PFSK-1 (cell line): ENCODE data around the gene CCDC167.

Source experiments
- FOXP2 ChIP-seq: optimal IDR thresholded peaks from 2 replicates; pipeline ENCODE3; 2011; ENCODE audit warnings: borderline replicate concordance, control low read depth, inconsistent platforms; ENCODE audit not compliant: insufficient read depth; ENCODE audit errors: extremely low read length, extremely low read depth
- POLR2AphosphoS5 ChIP-seq: IDR thresholded peaks from 2 replicates; pipeline ENCODE4 v1.6.1; 2012; ENCODE audit warnings: low read depth, mild to moderate bottlenecking, control low read depth, low read length, moderate library complexity
- REST ChIP-seq, 2 experiments: IDR thresholded peaks; 2 replicates each; pipeline versions ENCODE4 v1.6.1 to v1.8.0; 2011 to 2012; ENCODE audit warnings: low read depth in 2 of 2, low read length in 2 of 2, control low read depth in 1 of 2, inconsistent platforms in 1 of 2, mild to moderate bottlenecking in 1 of 2, moderate library complexity in 1 of 2; ENCODE audit not compliant: insufficient read depth in 1 of 2
- SIN3A ChIP-seq: IDR thresholded peaks from 2 replicates; pipeline ENCODE4 v1.6.1; 2012; ENCODE audit warnings: mild to moderate bottlenecking, low read length, moderate library complexity, borderline replicate concordance; ENCODE audit not compliant: insufficient read depth
- TAF1 ChIP-seq: IDR thresholded peaks from 2 replicates; pipeline ENCODE4 v1.6.1; 2012; ENCODE audit warnings: low read length, control low read depth, borderline replicate concordance; ENCODE audit not compliant: insufficient read depth

The CCDC167 gene

GRCh38 chr6:37442416-37443215 lies 57.1 kb downstream of the CCDC167 start:
- no peak for TF ChIP-seq SIN3A
- TF ChIP-seq FOXP2 = no peak
- no peak for TF ChIP-seq REST (IDR thresholded peaks at IDR 0.05; ENCODE audit: insufficient read depth in 1 of 2, low read depth in 2 of 2, low read length in 2 of 2)
- no peak for TF ChIP-seq POLR2AphosphoS5
- no peak for TF ChIP-seq TAF1

GRCh38 chr6:37441651-37442050 lies 58.0 kb downstream of the CCDC167 start:
- TF ChIP-seq REST (IDR thresholded peaks at IDR 0.05; ENCODE audit: insufficient read depth in 1 of 2, low read depth in 2 of 2, low read length in 2 of 2) (no peak), SIN3A (no peak), FOXP2 (no peak)

GRCh38 chr6:37438930-37439329 lies 60.8 kb downstream of the CCDC167 start:
- TF ChIP-seq REST (IDR thresholded peaks at IDR 0.05; ENCODE audit: insufficient read depth in 1 of 2, low read depth in 2 of 2, low read length in 2 of 2) (no peak), FOXP2 (no peak), TAF1 (no peak), SIN3A (no peak), POLR2AphosphoS5 (no peak)

GRCh38 chr6:37435816-37436215 lies 63.9 kb downstream of the CCDC167 start:
- no peak for TF ChIP-seq POLR2AphosphoS5
- TF ChIP-seq FOXP2 = no peak
- TF ChIP-seq TAF1 = no peak
- no peak for TF ChIP-seq REST (IDR thresholded peaks at IDR 0.05; ENCODE audit: insufficient read depth in 1 of 2, low read depth in 2 of 2, low read length in 2 of 2)
- no peak for TF ChIP-seq SIN3A
